Astrocyte (in vitro differentiated cells and primary cell): ENCODE data around the gene MRPL48. TPM values are rescaled to one million over a fixed set of nuclear protein-coding genes. Genes with fewer than 3 reads are reported as not detected.

Experiments used
- DNase-seq: peaks from one replicate; pipeline ENCODE4 v3.0.0-alpha.2; 2010; ENCODE audit warnings: low read depth
- FAIRE-seq: peaks from 2 replicates; lab custom pipeline; 2011; peaks lifted over from hg19 to GRCh38; lab: Jason Lieb, UNC
- H2AFZ ChIP-seq: 2 replicates; pipeline ENCODE4 v1.6.0; 2012; ENCODE audit warnings: low read depth, low read length, inconsistent platforms
- H3K27ac ChIP-seq: 2 replicates; pipeline ENCODE4 v1.5.1; 2011; ENCODE audit warnings: low read depth, low read length, inconsistent platforms
- H3K27me3 ChIP-seq: 2 replicates; pipeline ENCODE4 v1.6.0; 2011; ENCODE audit warnings: low read length, inconsistent platforms; ENCODE audit not compliant: insufficient read depth
- H3K36me3 ChIP-seq: 2 replicates; pipeline ENCODE4 v1.5.1; 2011; ENCODE audit warnings: low read length, inconsistent platforms; ENCODE audit not compliant: insufficient read depth
- H3K4me1 ChIP-seq: 2 replicates; pipeline ENCODE4 v1.5.1; 2011; ENCODE audit warnings: low read length, inconsistent platforms; ENCODE audit not compliant: insufficient read depth
- H3K4me2 ChIP-seq: 2 replicates; pipeline ENCODE4 v1.6.0; 2012; ENCODE audit warnings: low read length, inconsistent platforms
- H3K4me3 ChIP-seq: 2 replicates; pipeline ENCODE4 v1.5.1; 2011; ENCODE audit warnings: low read depth, mild to moderate bottlenecking, low read length, inconsistent platforms; ENCODE audit not compliant: insufficient read depth
- H3K79me2 ChIP-seq: 2 replicates; pipeline ENCODE4 v1.6.0; 2012; ENCODE audit warnings: mild to moderate bottlenecking, low read length, inconsistent platforms; ENCODE audit not compliant: insufficient read depth
- H3K9ac ChIP-seq: 2 replicates; pipeline ENCODE4 v1.6.0; 2012; ENCODE audit warnings: mild to moderate bottlenecking, low read length, inconsistent platforms
- H3K9me3 ChIP-seq: 2 replicates; pipeline ENCODE4 v1.5.1; 2012; ENCODE audit warnings: low read depth, mild to moderate bottlenecking, low read length, inconsistent platforms; ENCODE audit not compliant: insufficient read depth
- H4K20me1 ChIP-seq: 2 replicates; pipeline ENCODE4 v1.6.0; 2012; ENCODE audit warnings: low read length, inconsistent platforms; ENCODE audit not compliant: insufficient read depth
- H3K27ac Mint-ChIP-seq: one replicate; pipeline ENCODE4 v1.8.0; 2021; ENCODE audit warnings: mild to moderate bottlenecking, mixed read lengths; ENCODE audit not compliant: unreplicated experiment
- H3K27me3 Mint-ChIP-seq: one replicate; pipeline ENCODE4 v1.8.0; 2021; ENCODE audit warnings: low read depth, mixed read lengths; ENCODE audit not compliant: unreplicated experiment
- H3K36me3 Mint-ChIP-seq: one replicate; pipeline ENCODE4 v1.8.0; 2021; ENCODE audit warnings: low read depth, mixed read lengths; ENCODE audit not compliant: unreplicated experiment
- H3K4me1 Mint-ChIP-seq: one replicate; pipeline ENCODE4 v1.8.0; 2021; ENCODE audit warnings: low read depth, mixed read lengths; ENCODE audit not compliant: unreplicated experiment
- H3K4me3 Mint-ChIP-seq: one replicate; pipeline ENCODE4 v1.8.0; 2021; ENCODE audit warnings: mild to moderate bottlenecking, moderate library complexity, mixed read lengths; ENCODE audit not compliant: unreplicated experiment
- H3K9me3 Mint-ChIP-seq: one replicate; pipeline ENCODE4 v1.8.0; 2021; ENCODE audit warnings: mild to moderate bottlenecking, mixed read lengths; ENCODE audit not compliant: unreplicated experiment
- CTCF ChIP-seq: IDR thresholded peaks from 2 replicates; pipeline ENCODE4 v1.5.1; 2011; ENCODE audit warnings: low read depth, mild to moderate bottlenecking, inconsistent platforms, low read length, moderate library complexity; ENCODE audit not compliant: insufficient read depth
- EZH2 ChIP-seq: IDR thresholded peaks from 2 replicates; pipeline ENCODE4 v1.6.1; 2012; ENCODE audit warnings: mild to moderate bottlenecking, low read length, inconsistent platforms; ENCODE audit not compliant: insufficient read depth
- total RNA-seq: library from RNA; stranded (reverse); gene quantifications from 2 replicates; pipeline ENCODE4 v1.2.1, GENCODE V29; 2021

The MRPL48 gene
- total RNA-seq, 1 donor from 2014 or later = 24.6 TPM

GRCh38 chr11:73795925-73796632 lies 8.4 kb downstream of the MRPL48 start:
- Histone ChIP-seq H3K79me2 (no peaks in the 10 kb centered on the region), H3K36me3 (no peaks in the 10 kb centered on the region), H2AFZ (no peak overlapping the region), H3K9ac (no peak overlapping the region), H3K4me1 (no peaks in the 10 kb centered on the region), H3K27me3 (no peaks in the 10 kb centered on the region), H3K4me2 (no peak overlapping the region), H3K27ac (no peak overlapping the region), H3K4me3 (no peak overlapping the region), H4K20me1 (no peaks in the 10 kb centered on the region), H3K9me3 (no peaks in the 10 kb centered on the region)
- DNase-seq (no peak), FAIRE-seq (no peak)
- H3K4me3 Mint-ChIP-seq = no peak overlapping the region
- TF ChIP-seq EZH2 (no peak), CTCF (no peak)
- H3K27ac Mint-ChIP-seq = no peak overlapping the region
- H3K36me3 Mint-ChIP-seq = no peaks in the 10 kb centered on the region
- no peaks in the 10 kb centered on the region for H3K27me3 Mint-ChIP-seq
- H3K4me1 Mint-ChIP-seq = no peaks in the 10 kb centered on the region
- H3K9me3 Mint-ChIP-seq = no peaks in the 10 kb centered on the region

- Histone ChIP-seq H3K79me2 (no peaks in the 10 kb centered on the region), H3K4me1 (no peaks in the 10 kb centered on the region), H2AFZ (no peak overlapping the region), H3K4me2 (no peak overlapping the region), H3K9me3 (no peaks in the 10 kb centered on the region), H3K27ac (no peak overlapping the region), H3K9ac (no peak overlapping the region), H3K27me3 (no peaks in the 10 kb centered on the region), H4K20me1 (no peaks in the 10 kb centered on the region), H3K36me3 (no peaks in the 10 kb centered on the region), H3K4me3 (no peak overlapping the region)
- DNase-seq (no peak), FAIRE-seq (no peak)
- Mint-ChIP-seq H3K36me3 (no peaks in the 10 kb centered on the region), H3K4me3 (no peak overlapping the region), H3K9me3 (no peaks in the 10 kb centered on the region), H3K4me1 (no peaks in the 10 kb centered on the region), H3K27me3 (no peaks in the 10 kb centered on the region), H3K27ac (no peak overlapping the region)
- TF ChIP-seq CTCF (no peak), EZH2 (no peak)
These were observed 9.8 kb downstream of the MRPL48 start for GRCh38 chr11:73797457-73797856.

GRCh38 chr11:73800276-73800806 lies 12.7 kb downstream of the MRPL48 start:
- H2AFZ ChIP-seq = no peak overlapping the region
- H3K36me3 Mint-ChIP-seq = no peaks in the 10 kb centered on the region
- H3K27me3 Mint-ChIP-seq = no peaks in the 10 kb centered on the region
- H3K4me2 ChIP-seq = no peak overlapping the region
- H4K20me1 ChIP-seq = no peaks in the 10 kb centered on the region
- H3K27ac ChIP-seq = no peak overlapping the region
- TF ChIP-seq EZH2 (no peak), CTCF (no peak)
- H3K9ac ChIP-seq = no peak overlapping the region
- no peaks in the 10 kb centered on the region for H3K4me1 ChIP-seq
- DNase-seq (no peak), FAIRE-seq (no peak)
- no peak overlapping the region for H3K4me3 ChIP-seq
- H3K9me3 Mint-ChIP-seq = no peaks in the 10 kb centered on the region
- H3K9me3 ChIP-seq = no peaks in the 10 kb centered on the region
- H3K27me3 ChIP-seq = no peaks in the 10 kb centered on the region
- H3K36me3 ChIP-seq = no peaks in the 10 kb centered on the region
- no peaks in the 10 kb centered on the region for H3K79me2 ChIP-seq
- no peak overlapping the region for H3K4me3 Mint-ChIP-seq
- no peak overlapping the region for H3K27ac Mint-ChIP-seq
- no peaks in the 10 kb centered on the region for H3K4me1 Mint-ChIP-seq
